HG03280 (cell line): ENCODE data around the gene PSMB2.

ENCODE experiments used
- ATAC-seq: cut with Tn5 transposase; IDR thresholded peaks from one replicate; pipeline ENCODE4 v1.9.1; 2021; ENCODE audit warnings: mild to moderate bottlenecking, moderate library complexity; ENCODE audit not compliant: unreplicated experiment

PSMB2 gene

GRCh38 chr1:35644204-35644603 lies 2.9 kb upstream of the PSMB2 start:
- ATAC-seq, result no peak

GRCh38 chr1:35642471-35642955 lies 1.2 kb upstream of the PSMB2 start:
- ATAC-seq, result no peak

- no peak for ATAC-seq
Measured at GRCh38 chr1:35640380-35641232, 720 bp downstream of the PSMB2 start.

- ATAC-seq, result no peak
Measured at GRCh38 chr1:35637401-35637809, 3.9 kb downstream of the PSMB2 start.

GRCh38 chr1:35633547-35633946 lies 7.8 kb downstream of the PSMB2 start:
- ATAC-seq, result no peak

GRCh38 chr1:35631396-35631795 lies 9.9 kb downstream of the PSMB2 start:
- no peak for ATAC-seq

- ATAC-seq, result no peak
Measured at GRCh38 chr1:35629051-35629450, 12.3 kb downstream of the PSMB2 start.

GRCh38 chr1:35623832-35624231 lies 17.5 kb downstream of the PSMB2 start:
- no peak for ATAC-seq

- ATAC-seq, result no peak
Measured at GRCh38 chr1:35622510-35623178, 18.7 kb downstream of the PSMB2 start.

GRCh38 chr1:35619237-35620121 lies 21.8 kb downstream of the PSMB2 start:
- no peak for ATAC-seq

GRCh38 chr1:35615440-35615839 lies 25.9 kb downstream of the PSMB2 start:
- ATAC-seq, result no peak

- no peak for ATAC-seq
Measured at GRCh38 chr1:35611655-35612054, 29.7 kb downstream of the PSMB2 start.

- no peak for ATAC-seq
Measured at GRCh38 chr1:35605867-35606182, 35.5 kb downstream of the PSMB2 start.

GRCh38 chr1:35605071-35605866 lies 36.1 kb downstream of the PSMB2 start:
- no peak for ATAC-seq

- no peak for ATAC-seq
Measured at GRCh38 chr1:35603941-35604340, 37.4 kb downstream of the PSMB2 start.

- ATAC-seq, result no peak
Measured at GRCh38 chr1:35603468-35603867, 37.9 kb downstream of the PSMB2 start.

GRCh38 chr1:35600593-35600992 lies 40.7 kb downstream of the PSMB2 start:
- ATAC-seq, result no peak

GRCh38 chr1:35599411-35599810 lies 41.9 kb downstream of the PSMB2 start:
- no peak for ATAC-seq

- no peak for ATAC-seq
Measured at GRCh38 chr1:35598895-35599294, 42.4 kb downstream of the PSMB2 start.

- no peak for ATAC-seq
Measured at GRCh38 chr1:35597870-35598269, 43.5 kb downstream of the PSMB2 start.

- no peak for ATAC-seq
Measured at GRCh38 chr1:35595684-35596083, 45.6 kb downstream of the PSMB2 start.
